ENCODE results near the gene CRHR1.
"Not testable (repeated sequence)": the region's sequence is repeated elsewhere in the genome, so short reads cannot be mapped to it uniquely, and the experiment has no call there.

CRHR1 gene

DNA sequence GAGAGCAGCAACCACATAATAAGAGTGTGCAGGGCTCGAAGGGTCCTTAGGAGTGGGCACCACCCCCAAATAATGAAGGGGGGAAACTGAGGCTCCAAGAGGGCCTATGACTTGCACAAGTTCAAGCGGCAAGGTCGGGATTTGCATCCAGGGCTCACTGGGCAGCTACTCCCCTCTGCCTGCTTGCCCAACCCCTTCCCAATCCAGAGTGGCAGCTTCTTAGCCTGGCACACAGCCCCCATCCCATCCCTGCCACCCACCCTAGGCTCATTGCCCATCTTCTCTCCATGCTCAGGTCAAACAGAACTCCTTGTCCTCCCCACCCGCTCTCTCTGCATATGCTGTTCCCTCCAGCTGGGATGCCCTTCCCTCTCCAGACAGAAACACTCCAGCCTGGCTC is 63.0 kb downstream of the CRHR1 start:
- no peak for DNase-seq

- DNase-seq: no peak
Observed at GRCh38 chr17:45847747-45848146, 63.6 kb downstream of the CRHR1 start.

DNA sequence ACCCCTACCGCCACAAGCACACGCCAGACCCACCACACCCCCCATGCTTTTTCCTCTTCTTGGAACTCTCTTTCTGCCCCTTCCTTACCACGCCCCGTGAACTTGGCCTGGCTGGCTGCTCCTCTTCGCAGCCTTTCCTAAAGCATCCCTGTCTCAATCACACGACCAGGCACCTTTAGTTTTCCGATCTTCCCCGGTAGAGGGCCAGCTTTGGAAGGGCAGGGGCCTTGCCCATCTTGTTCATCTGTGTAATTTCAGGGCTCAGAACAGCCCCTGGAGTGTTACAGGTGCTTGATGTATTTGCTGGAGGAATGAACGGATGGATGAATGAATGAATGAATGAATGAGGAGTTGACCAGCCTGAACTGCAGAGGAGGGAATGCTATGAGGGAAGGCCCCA is 64.3 kb downstream of the CRHR1 start:
- no peak for DNase-seq

- DNase-seq: no peak
Observed at GRCh38 chr17:45848868-45849535, 64.9 kb downstream of the CRHR1 start.

- no peak for DNase-seq
Observed at GRCh38 chr17:45849536-45849990, 65.4 kb downstream of the CRHR1 start.

DNA sequence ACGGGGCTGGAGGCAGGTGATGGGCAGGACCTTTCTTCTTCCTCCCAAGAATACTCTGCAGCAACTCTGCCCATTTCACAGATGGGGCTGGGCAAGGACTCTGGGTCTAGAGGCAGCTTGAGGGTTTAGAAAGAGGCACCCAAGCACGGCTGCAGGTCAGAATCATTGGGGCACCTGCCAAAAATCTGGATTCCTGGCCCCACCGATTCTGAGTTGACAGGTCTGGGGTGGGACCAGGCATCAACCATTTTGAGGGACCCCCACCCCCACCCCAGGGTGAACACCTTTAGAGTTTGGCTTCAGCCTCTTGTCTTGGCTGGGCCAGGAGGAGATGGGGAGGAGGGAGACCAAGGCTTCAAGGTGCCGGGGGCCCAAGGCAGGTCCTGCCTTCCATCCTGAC is 65.9 kb downstream of the CRHR1 start:
- DNase-seq: no peak

- no peak for DNase-seq
Observed at GRCh38 chr17:45850468-45850867, 66.3 kb downstream of the CRHR1 start.

- DNase-seq: no peak
Observed at GRCh38 chr17:45851022-45851421, 66.9 kb downstream of the CRHR1 start.

DNA sequence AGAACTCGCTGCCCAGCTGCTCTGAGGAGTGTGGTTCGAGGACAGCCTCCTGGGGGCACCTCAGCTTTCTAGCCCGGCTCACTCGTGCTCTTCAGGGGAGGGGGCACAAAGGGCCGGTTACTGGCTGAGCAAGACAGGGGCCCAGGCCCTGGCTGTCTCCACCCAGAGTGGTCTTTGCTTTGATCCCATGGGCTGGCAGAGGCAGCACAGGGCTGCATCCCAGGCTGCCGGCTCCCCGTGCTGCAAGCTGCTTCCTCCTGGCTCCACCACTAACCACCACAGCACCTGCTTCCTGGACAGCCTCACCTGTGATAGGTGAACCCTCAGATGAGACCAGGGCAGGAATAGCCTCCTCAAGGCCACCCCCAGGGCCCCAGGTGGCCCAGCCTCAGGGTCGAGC is 67.3 kb downstream of the CRHR1 start:
- no peak for DNase-seq

DNA sequence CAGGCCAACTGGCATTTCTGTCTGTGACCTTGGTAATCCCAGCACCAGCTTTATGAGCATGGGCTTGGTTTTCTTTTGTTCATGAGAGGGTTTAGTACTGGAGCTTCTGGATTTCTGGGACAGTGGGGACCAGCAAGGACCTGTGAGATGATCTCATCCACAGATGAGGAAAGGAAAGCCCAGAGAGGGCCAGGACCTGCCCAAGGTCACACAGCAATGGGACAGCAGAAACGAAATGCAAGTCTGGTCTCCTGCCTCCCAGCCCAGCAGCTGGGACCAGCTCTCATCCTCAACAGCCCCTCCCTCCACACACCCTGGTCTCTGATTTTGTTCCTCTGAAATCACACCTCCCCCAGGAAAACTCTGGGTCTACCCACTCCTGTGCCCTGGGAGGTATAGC is 67.8 kb downstream of the CRHR1 start:
- no peak for DNase-seq

DNA sequence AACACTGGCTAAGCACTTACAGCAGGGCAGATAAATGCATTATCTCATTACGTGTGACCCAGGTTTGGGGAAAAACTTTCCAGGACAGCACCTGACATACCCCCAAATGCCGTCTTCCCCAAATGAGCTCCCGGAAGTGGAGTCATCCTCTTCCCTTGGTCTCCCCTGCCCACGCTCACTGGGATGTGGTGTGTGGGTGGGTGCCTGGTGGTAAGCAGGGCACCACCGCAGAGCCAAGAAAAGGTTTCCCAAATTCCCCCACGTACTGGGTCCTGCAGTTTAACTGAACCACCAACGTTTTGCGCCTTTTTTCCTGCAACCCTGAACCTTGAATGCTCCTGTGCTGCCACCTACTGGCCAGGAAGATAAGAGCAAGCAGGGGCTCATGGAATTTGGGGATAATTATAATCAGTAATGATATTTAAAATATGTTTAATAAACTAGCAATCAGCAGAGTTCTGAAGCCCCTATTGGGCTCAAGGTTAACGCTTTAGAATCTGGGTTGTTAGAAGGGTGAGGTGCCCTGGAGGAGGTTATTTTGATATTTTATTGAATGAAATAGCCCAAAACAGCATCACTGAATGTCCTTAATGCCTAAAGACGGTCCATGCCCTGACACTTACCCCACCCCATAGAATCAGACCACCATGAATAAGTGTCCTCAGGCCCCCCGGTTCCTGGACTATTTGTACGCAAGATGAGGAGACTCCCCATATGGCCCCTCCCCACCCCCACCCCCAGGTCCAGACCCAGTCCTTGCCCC is 68.6 kb downstream of the CRHR1 start:
- DNase-seq: peak; percentile 65

DNA sequence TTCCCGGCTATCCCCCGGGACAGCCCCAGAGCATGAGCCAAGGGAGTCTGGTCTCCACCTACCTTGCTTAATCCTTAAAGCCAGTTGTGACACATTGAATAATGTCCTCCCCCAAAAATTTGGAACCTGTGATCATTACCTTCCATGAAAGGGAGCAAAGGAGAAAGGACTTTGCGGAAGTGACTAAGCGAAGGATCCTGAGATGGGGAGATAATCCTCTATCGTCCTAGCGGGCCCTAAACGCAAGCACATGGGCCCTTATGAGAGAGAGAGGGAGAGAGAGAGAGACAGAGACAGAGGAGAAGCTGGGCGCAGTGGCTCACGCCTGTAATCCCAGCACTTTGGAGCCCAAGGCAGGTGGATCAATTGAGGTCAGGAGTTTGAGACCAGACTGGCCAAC is 70.1 kb downstream of the CRHR1 start:
- DNase-seq: no peak

GRCh38 chr17:45855691-45856336 is 71.7 kb downstream of the CRHR1 start:
- no peak for DNase-seq

GRCh38 chr17:45857977-45858708 is 74.0 kb downstream of the CRHR1 start:
- DNase-seq: peak; percentile 6

GRCh38 chr17:45861165-45861564 is 77.0 kb downstream of the CRHR1 start:
- no peak for DNase-seq

GRCh38 chr17:45862127-45862526 is 78.0 kb downstream of the CRHR1 start:
- DNase-seq: not testable (repeated sequence)

DNA sequence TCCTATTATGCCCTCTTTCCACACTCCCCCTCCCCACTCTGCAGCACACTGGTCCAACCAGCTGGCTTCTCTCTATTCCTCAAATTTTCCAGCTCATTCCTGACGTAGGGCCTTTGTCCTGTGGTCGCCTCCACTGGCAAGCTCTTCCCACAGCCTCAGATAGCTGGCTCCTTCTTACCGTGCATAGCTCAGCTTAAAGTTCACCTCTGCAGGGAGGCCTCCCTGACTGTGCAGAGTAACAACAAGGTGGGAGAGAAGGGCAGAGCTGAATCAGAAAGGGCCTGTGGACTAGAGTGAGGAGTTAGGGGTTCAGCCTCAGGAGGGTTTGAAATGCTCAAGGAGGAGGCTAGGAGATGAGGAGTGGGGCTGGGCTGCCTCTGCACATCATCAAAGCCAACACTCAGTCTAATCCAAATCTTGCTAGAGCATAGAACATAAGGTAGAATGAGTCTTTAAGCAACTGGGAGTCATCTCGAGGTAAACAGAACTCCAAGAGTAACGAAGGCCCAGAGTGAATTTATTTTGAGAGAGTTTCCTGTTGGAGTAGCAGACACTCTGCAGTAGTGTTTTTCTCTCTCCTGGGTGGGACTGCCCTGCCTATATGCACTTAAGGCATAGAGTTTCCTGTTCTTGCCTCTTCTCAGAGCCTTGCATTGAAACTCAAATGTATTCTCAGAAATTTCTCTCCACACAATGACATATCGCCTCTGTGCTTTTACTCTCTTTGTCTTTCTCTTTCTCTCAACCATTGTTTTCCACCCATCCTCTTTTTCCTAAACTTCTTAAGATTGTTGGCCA is 79.9 kb downstream of the CRHR1 start:
- no peak for DNase-seq

- DNase-seq: no peak
Observed at GRCh38 chr17:45867171-45867570, 83.1 kb downstream of the CRHR1 start.

- DNase-seq: no peak
Observed at GRCh38 chr17:45867702-45868101, 83.6 kb downstream of the CRHR1 start.

DNA sequence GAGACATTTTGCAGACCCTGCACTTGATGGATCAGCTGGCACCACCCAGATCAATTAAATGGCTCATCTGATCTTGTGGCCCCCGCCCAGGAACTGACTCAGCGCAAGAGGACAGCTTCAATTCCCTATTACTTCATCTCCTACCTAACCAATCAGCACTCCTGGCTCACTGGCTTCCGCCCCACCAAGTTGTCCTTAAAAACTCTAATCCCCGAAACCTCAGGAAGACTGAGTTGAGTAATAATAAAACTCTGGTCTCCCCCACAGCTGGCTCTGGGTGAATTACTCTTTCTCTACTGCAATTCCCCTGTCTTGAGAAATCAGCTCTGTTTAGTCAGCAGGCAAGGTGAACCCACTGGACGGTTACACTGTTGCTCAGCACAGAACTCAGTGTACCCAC is 84.2 kb downstream of the CRHR1 start:
- no peak for DNase-seq

- DNase-seq: peak; percentile 6
Observed at GRCh38 chr17:45869676-45870341, 85.7 kb downstream of the CRHR1 start.

All from suppressor macrophage treated with lipopolysaccharide for 4 hours (primary cell).